GM23248 (cell line): ENCODE measurements around the gene AKT3.

ENCODE experiments used
- EZH2 ChIP-seq: fragments of 200-600 bp; sonication (generic); IDR thresholded peaks from 2 replicates; pipeline ENCODE4 v1.6.1; 2018; ENCODE audit warnings: antibody characterized with exemption, mild to moderate bottlenecking; ENCODE audit not compliant: insufficient read depth, poor library complexity, severe bottlenecking
- EZH2phosphoT487 ChIP-seq: fragments of 200-600 bp; sonication (generic); IDR thresholded peaks from 2 replicates; pipeline ENCODE4 v1.6.1; 2018; ENCODE audit warnings: antibody characterized with exemption, moderate library complexity, mild to moderate bottlenecking, low read depth; ENCODE audit not compliant: insufficient read depth

DNA sequence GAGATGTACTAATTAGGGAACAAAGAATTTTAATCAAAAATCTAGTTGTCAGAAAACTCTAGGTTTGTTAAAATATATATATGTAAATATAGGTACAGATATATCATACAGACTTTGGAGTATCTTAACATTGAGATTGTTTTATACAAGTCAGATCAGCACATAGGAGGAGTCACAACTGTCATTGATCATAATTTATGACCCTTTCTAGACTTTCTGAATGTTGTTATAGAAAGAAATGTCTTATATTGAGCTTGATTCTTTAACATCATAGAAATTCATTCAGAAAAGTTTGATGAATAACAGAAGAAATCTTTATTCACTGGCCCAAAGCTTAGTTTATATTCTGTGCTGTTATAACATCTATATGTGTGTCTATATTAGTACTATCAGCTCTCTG is 408.4 kb downstream of the AKT3 start:
- TF ChIP-seq EZH2 = no peak
- no peak for TF ChIP-seq EZH2phosphoT487
